Sigmoid colon (tissue), 7 donors: ENCODE results near the gene NTM. TPM values are rescaled to one million over a fixed set of nuclear protein-coding genes. Genes with fewer than 3 reads are reported as not detected.

Experiments used
- DNase-seq: peaks from one replicate; pipeline ENCODE4 v3.0.0-alpha.2; 2019
- H3K27ac ChIP-seq, 4 donors: fragments of 200-600 bp; sonication (generic); one replicate each; pipeline ENCODE4 v1.5.1; 2016 to 2019; ENCODE audit warnings: mild to moderate bottlenecking in 1 of 4
- H3K27me3 ChIP-seq, 3 donors: fragments of 200-600 bp; sonication (generic); one replicate each; pipeline ENCODE4 v1.5.1; 2019; ENCODE audit warnings: mild to moderate bottlenecking in 1 of 3
- H3K36me3 ChIP-seq, 4 donors: fragments of 200-600 bp; sonication (generic); one replicate each; pipeline ENCODE4 v1.5.1; 2016 to 2019
- H3K4me1 ChIP-seq, 4 donors: fragments of 200-600 bp; sonication (generic); one replicate each; pipeline ENCODE4 v1.5.1; 2017 to 2019
- H3K4me3 ChIP-seq, 4 donors: fragments of 200-600 bp; sonication (generic); one replicate each; pipeline ENCODE4 v1.5.1; 2017 to 2019; ENCODE audit warnings: mild to moderate bottlenecking in 2 of 4, moderate library complexity in 1 of 4
- H3K9me3 ChIP-seq, 4 donors: fragments of 200-600 bp in 3 of 4; sonication (generic) in 3 of 4; one replicate each; pipeline versions ENCODE4 v1.5.1 to v1.6.1; 2013 to 2019
- EP300 ChIP-seq, 4 donors: sonication (generic); formaldehyde crosslinking; IDR thresholded peaks; one replicate each; pipeline ENCODE4 v1.6.1; 2017; ENCODE audit warnings: antibody characterized with exemption in 4 of 4
- POLR2A ChIP-seq, 2 donors: fragments of 450-650 bp; IDR thresholded peaks; one replicate each; pipeline ENCODE4 v1.6.1; 2016; ENCODE audit warnings: antibody characterized with exemption in 2 of 2, mild to moderate bottlenecking in 2 of 2, moderate library complexity in 2 of 2
- POLR2AphosphoS5 ChIP-seq, 4 donors: sonication (generic); formaldehyde crosslinking; IDR thresholded peaks; one replicate each; pipeline ENCODE4 v1.6.1; 2017; ENCODE audit warnings: antibody characterized with exemption in 4 of 4
- WGBS, 2 donors: extraction: QIAGEN DNeasy Blood & Tissue Kit; methylation state at CpG; one replicate each; pipeline ENCODE4 v1.1.7; 2013; 5-methylcytosine and 5-hydroxymethylcytosine counted together
- intact Hi-C: fragments of 100-400 bp; cut with DNase I; formaldehyde crosslinking; loops from one replicate; pipeline ENCODE4 v1.15.1; 2023
- polyA plus RNA-seq, 3 donors: library from polyadenylated mRNA; stranded (reverse); fragments of 200-250 nt; gene quantifications; one replicate each; pipeline ENCODE4 v1.2.3, GENCODE V29; 2013
- total RNA-seq, 4 donors: library from RNA; depleted of rRNA; stranded (reverse); fragments of >200 nt; gene quantifications; one replicate each; pipeline ENCODE4 v1.1.0, GENCODE V29; 2016
- TF ChIP-seq, protein P1 (sequence below), 4 experiments: fragments of 450-650 bp in 3 of 4; fragments of 200-600 bp in 1 of 4; IDR thresholded peaks; one replicate each; pipeline ENCODE4 v1.5.1; 2016 to 2019; ENCODE audit warnings: antibody characterized with exemption in 4 of 4, mild to moderate bottlenecking in 3 of 4, moderate library complexity in 2 of 4
- donor health status: healthy with polysubstance abuse.
- donor health status: Bipolar disorder and iron deficiency.
- donor health status: healthy.

NTM gene
- total and polyA plus RNA-seq, 7 donors = 0.96 to 18.3 (median 6.4) TPM; not detected in 1

DNA sequence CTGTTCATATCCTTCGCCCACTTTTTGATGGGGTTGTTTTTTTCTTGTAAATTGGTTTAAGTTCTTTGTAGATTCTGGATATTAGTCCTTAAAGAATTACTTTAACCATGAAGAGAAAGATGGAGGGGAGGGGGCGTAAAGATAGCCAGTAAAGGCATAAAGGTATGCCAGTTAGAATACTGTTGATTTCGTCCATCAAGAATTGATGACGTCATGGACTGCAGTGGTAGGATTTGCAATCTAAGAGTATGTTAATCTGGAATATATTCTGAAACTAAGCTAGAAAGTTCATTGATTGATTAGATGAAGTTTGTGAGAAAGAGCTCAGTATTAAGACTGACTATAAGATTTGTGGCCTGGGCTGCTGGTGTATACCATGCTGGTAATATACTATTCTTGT lies 856.1 kb downstream of the NTM start:
- H3K27me3 ChIP-seq = no peaks in the 10 kb centered on the region
- H3K36me3 ChIP-seq = no peaks in the 10 kb centered on the region
- TF ChIP-seq, protein P1, sequence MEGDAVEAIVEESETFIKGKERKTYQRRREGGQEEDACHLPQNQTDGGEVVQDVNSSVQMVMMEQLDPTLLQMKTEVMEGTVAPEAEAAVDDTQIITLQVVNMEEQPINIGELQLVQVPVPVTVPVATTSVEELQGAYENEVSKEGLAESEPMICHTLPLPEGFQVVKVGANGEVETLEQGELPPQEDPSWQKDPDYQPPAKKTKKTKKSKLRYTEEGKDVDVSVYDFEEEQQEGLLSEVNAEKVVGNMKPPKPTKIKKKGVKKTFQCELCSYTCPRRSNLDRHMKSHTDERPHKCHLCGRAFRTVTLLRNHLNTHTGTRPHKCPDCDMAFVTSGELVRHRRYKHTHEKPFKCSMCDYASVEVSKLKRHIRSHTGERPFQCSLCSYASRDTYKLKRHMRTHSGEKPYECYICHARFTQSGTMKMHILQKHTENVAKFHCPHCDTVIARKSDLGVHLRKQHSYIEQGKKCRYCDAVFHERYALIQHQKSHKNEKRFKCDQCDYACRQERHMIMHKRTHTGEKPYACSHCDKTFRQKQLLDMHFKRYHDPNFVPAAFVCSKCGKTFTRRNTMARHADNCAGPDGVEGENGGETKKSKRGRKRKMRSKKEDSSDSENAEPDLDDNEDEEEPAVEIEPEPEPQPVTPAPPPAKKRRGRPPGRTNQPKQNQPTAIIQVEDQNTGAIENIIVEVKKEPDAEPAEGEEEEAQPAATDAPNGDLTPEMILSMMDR (IDR thresholded peaks at IDR 0.05) = no peak
- TF ChIP-seq POLR2AphosphoS5 (IDR thresholded peaks at IDR 0.05) (no peak), POLR2A (IDR thresholded peaks at IDR 0.05) (no peak), EP300 (IDR thresholded peaks at IDR 0.05) (no peak)
- no peak overlapping the region for H3K4me3 ChIP-seq
- no peak overlapping the region for H3K27ac ChIP-seq
- DNase-seq = no peak
- no peaks in the 10 kb centered on the region for H3K9me3 ChIP-seq
- intact Hi-C loops = no loop called here
- 89 to 90% methylated on average over 4 of the region's 4 CpGs for WGBS, 2 donors
- H3K4me1 ChIP-seq = no peaks in the 10 kb centered on the region

DNA sequence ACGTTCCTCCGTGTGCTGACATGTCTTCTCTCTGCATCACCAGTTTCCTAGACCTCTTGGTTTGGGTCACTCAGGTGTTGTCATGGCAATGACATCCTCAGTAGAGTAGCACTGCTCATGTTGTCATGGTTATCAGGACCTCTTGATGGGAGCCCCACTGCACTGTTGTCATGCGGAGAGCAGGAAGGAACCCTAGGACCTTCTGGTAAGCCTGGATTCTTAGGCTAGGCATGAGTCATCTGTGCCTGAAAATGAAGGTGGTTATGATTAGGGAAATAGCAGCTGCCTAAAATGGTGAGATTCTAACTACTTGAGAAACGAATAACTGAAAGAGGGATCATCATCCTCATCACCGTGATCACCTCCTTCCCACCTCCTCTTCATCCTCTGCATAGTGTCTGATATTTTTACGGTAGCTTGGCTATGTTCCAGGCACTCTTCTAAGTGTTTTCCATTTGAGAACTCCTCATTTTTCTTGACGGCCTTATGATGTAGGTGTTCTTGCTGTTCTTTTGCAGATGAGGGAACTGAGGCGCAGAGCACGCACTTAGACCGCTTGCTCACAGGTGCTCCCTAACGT lies 858.4 kb downstream of the NTM start:
- H3K4me1 ChIP-seq = peaks cover 0 to 6% (median 5%) of the 10 kb centered on the region in 4 donors
- 85 to 91% methylated on average over 11 of the region's 11 CpGs for whole genome bisulfite sequencing, 2 donors
- no peaks in the 10 kb centered on the region for H3K27me3 ChIP-seq
- TF ChIP-seq POLR2A (IDR thresholded peaks at IDR 0.05) (no peak), POLR2AphosphoS5 (IDR thresholded peaks at IDR 0.05) (no peak), EP300 (IDR thresholded peaks at IDR 0.05) (no peak)
- TF ChIP-seq, protein P1 (IDR thresholded peaks at IDR 0.05) = no peak
- no peak overlapping the region for H3K4me3 ChIP-seq
- no peaks in the 10 kb centered on the region for H3K36me3 ChIP-seq
- no peak overlapping the region for H3K27ac ChIP-seq
- no peak for DNase-seq
- H3K9me3 ChIP-seq = no peaks in the 10 kb centered on the region
- intact Hi-C loops = no loop called here

DNA sequence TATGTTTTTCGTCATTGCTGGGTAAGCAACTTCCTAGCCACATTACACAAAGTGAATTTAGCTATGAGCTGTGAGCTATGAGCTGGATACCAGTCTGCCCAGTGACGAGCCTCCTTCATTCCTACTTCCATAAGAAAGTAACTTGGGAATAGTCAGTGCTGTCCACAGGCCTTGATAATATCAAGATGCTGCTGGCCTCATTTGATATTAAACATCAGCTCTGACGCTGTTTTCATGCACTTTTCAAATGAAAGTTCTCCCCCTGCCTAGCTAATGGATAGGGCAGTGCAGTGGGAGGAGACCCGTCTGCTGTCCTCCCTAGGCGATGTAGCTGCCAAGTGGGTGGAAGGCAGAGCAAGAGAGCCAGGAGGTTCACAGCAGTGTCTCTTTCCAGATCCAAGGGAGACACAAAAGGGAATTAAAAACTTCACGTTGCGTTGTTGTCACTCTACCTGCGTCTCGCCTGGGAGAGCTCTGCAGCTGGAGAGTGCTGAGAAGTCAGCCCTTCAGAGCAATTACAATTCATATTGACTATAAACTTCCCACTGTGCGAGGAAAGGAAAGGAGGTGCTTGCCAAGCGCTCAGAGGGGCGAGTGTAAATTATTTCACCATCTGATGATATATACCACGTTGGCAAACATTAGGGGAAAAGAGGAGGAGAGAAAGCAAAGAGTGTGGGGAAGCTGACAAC lies 861.4 kb downstream of the NTM start:
- TF ChIP-seq POLR2AphosphoS5 (IDR thresholded peaks at IDR 0.05) = peak in 3 of 4 donors; percentile 46 to 78 (median 66)
- no peak for TF ChIP-seq POLR2A (IDR thresholded peaks at IDR 0.05)
- Histone ChIP-seq H3K4me1 (peaks cover 0 to 6% (median 5%) of the 10 kb centered on the region in 4 donors), H3K4me3 (peak overlapping the region in 2 of 4 donors; percentile 21 to 31), H3K27ac (peak overlapping the region in 1 of 4 donors; percentile 65), H3K27me3 (no peaks in the 10 kb centered on the region), H3K36me3 (no peaks in the 10 kb centered on the region), H3K9me3 (no peaks in the 10 kb centered on the region)
- WGBS, 2 donors = 66% methylated on average over 13 of the region's 13 CpGs
- DNase-seq = no peak
- intact Hi-C loops = no loop called here

DNA sequence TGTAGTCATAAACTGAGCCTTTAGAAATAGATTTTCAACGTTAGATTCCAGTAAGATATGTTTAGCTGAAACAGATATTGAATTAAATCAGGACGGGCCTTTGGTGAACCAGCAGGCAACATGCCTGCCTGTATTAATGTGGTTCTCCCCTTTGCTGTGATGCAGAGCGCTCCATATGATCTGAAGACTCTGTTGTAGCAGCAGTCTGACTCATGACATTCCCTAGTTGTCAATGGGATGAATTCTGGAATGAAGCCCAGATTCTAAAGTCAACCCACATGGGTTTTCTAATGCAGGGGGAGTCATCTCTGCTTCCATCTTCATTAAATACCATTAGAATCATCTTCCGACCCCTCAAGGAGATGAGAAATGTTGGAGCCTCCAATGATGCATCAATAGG lies 864.5 kb downstream of the NTM start:
- no peak for DNase-seq
- Histone ChIP-seq H3K36me3 (no peaks in the 10 kb centered on the region), H3K4me3 (no peak overlapping the region), H3K27ac (no peak overlapping the region), H3K4me1 (peaks cover 0 to 13% (median 6%) of the 10 kb centered on the region in 4 donors), H3K9me3 (no peaks in the 10 kb centered on the region), H3K27me3 (no peaks in the 10 kb centered on the region)
- no peak for TF ChIP-seq EP300 (IDR thresholded peaks at IDR 0.05)
- WGBS, 2 donors = 80 to 86% methylated on average over 4 of the region's 4 CpGs
- intact Hi-C loops = no loop called here

DNA sequence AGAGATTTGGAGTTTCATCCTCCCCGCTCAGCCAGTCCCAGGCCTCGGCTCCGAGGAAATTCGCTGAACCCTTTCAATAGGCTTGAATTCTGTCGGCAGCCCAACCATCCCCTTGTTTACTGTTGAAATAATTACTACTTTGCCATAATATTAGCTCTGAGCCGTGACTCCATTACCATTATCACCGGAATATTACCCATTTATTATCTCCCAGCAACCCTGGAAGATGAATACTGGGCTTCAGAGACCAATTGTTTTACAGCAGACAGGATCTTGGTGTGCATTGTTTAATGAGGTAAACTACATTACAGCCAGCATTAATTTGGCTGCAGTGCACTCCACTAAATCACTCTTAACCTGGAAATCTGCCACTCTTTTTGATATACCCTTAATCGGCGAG lies 867.4 kb downstream of the NTM start:
- WGBS, 2 donors = 87 to 88% methylated on average over 9 of the region's 9 CpGs
- Histone ChIP-seq H3K4me3 (no peak overlapping the region), H3K9me3 (no peaks in the 10 kb centered on the region), H3K4me1 (peaks cover 0 to 7% (median 2%) of the 10 kb centered on the region in 4 donors), H3K27ac (peak overlapping the region in 1 of 4 donors; percentile 63), H3K36me3 (no peaks in the 10 kb centered on the region), H3K27me3 (no peaks in the 10 kb centered on the region)
- TF ChIP-seq POLR2A (IDR thresholded peaks at IDR 0.05) (no peak), POLR2AphosphoS5 (IDR thresholded peaks at IDR 0.05) (no peak), EP300 (IDR thresholded peaks at IDR 0.05) (no peak)
- TF ChIP-seq, protein P1 (IDR thresholded peaks at IDR 0.05) = no peak
- intact Hi-C loops = no loop called here
- DNase-seq = no peak
